MV-4-11 (cell line): ENCODE results near the gene IL6ST.
"Not testable (repeated sequence)": the region's sequence is repeated elsewhere in the genome, so short reads cannot be mapped to it uniquely, and the experiment has no call there.

ENCODE experiments used
- DNase-seq: peaks from one replicate; lab custom pipeline; 2025; lab: John Stamatoyannopoulos, UW

IL6ST gene

DNA sequence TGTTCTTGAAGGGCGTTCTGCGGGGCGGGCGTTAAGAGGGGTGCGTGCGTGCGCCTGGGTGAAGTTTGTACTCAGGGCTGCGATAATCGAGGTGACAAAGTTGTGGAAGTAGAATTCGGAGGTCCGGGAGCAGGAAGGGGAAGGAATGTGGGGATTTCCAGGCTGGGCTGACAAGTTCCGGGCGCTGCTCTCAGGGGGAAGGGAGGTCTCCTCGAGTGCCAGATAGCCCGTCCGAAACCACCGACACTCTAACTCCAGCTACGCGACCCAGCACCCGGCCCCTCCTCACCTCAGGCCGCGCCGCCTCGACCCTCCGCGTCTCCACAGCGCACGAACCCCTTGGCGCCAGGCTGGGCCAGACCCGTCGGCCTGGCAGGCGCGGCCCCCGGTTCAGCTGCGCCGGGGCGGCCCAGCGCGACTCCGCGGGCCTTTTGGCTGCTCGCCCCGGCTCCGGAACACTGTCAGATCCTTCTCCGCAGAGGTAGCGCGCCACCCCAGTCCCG, at the start of gene IL6ST:
Gene IL6ST, minus strand, starts transcription at position 469 of the 503 bp plus-strand sequence. CDS start 18,685 bp downstream, outside the sequence.
- DNase-seq: no peak

DNA sequence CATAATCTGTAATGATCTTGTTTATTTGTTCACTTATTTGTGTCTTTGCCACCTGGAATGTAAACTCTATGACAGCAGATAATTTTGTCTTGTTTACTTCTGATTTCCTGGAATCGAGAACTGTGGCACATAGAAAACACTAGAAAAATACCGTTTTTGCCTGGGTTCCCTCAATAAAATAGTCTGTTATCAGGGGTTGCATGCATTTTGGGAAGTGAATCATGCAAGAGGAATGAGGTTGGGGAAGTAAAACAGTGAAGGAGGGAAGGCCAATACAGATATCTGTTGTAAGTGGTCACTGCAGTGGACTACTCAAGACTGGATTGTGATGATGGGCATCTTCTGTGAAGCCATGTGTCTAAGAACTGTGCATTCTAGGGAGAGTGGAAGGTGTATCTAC, 45.2 kb upstream of the IL6ST start:
- peak; percentile 41 for DNase-seq

DNA sequence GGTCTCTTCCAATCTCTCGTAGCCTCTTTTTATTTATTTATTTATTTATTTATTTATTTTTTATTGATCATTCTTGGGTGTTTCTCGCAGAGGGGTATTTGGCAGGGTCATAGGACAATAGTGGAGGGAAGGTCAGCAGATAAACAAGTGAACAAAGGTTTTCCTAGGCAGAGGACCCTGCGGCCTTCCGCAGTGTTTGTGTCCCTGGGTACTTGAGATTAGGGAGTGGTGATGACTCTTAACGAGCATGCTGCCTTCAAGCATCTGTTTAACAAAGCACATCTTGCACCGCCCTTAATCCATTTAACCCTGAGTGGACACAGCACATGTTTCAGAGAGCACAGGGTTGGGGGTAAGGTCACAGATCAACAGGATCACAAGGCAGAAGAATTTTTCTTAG, 43.4 kb upstream of the IL6ST start:
- not testable (repeated sequence) for DNase-seq

DNA sequence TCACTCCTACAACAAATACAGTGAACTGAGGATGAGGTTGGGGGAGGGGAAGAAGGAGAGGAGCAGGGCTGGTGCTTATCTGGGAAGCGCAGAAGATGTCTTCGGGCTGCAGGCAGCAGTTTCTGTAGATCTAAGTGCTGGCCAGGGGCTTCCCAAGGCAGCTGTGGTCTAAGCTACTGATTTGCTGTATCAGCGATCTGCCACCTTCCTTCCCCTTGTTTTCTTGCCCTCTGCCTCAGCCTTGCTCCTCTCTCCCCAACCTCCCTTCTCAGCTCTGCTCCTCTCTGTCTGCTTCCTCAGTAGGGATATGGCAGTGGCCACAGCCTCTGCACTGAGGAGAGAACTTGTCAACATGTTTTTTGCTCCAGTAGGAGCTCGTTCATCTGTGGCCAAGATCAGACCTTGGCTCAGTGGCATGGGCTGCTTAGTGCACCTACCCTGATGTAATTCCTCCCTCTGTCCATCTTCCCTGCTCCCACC, 42.8 kb upstream of the IL6ST start:
- DNase-seq: no peak

DNA sequence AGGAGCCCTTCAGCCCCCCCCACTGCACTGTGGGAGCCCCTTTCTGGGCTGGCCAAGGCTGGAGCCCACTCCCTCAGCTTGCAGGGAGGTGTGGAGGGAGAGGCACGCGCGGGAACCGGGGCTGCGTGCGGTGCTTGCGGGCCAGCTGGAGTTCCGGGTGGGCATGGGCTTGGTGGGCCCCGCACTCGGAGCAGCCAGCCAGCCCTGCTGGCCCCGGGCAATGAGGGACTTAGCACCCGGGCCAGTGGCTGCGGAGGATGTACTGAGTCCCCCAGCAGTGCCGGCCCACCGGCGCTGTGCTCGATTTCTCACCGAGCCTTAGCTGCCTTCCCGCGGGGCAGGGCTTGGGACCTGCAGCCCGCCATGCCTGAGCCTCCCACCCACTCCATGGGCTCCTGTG, 40.6 kb upstream of the IL6ST start:
- not testable (repeated sequence) for DNase-seq

DNA sequence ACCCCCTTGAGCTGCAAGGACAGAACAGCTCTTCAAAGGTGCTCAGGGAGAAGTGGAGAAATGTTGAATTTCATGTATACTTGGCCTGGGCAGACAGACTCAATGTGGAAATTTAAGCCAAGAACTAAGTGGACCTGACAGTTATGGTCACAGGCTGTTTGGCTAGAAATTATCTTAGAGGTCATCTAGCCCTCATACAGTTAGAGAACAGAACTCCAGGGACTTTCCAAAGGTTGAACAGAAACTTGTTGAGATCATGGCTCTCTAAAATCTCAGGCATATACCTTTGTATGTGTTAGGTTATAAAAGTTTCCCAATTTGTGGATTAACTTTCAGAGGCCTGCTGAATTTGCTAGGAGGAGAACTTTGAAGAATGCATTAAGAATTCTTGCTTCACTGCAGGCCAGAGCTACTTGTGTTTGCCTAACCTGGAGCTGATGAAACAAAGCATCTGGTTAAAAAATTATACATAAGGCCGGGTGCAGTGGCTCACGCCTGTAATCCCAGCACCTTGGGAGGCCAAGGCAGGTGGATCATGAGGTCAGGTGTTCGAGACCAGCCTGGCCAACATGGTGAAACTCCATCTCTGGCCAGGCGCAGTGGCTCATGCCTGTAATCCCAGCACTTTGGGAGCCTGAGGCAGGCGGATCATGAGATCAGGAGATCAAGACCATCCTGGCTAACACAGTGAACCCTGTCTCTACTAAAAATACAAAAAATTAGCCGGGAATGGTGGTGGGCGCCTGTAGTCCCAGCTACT, 35.3 kb upstream of the IL6ST start:
- not testable (repeated sequence) for DNase-seq

DNA sequence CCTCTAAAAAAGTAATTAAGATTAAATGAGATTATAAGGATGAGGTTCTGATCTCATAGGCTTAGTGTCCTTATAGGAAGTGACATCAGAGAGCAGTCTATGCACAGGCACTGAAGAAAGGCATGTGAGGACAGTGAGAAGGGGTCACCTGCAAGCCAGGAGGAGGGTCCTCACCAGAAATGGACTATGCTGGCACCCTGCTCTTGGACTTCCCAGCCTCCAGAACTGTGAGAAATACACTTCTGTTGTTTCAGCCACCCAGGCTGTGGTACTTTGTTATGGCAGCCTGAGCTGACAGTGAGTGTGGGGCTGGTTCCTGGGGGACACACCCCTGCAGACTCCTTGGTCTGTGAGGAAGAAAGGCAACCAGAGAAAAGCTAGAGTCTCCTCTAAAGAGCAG, 34.7 kb upstream of the IL6ST start:
- DNase-seq: no peak

DNA sequence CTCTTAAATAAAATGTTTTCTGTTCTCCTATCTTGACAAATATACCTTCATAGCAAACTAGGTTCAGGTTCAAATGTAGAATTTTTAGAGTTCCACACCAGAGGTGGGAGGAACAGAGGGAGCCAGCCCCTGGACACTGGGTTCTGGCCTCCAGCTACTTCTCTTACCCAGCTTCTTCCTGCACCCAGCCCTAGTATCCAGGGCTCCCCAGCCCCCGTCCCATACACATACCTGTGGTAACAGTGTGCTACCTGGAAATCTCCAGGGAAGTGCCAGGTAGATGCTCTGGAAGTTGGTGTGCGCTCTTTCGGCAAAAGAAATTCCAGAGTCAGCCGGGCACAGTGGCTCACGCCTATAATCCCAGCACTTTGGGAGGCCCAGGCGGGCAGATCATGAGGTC, 33.9 kb upstream of the IL6ST start:
- no peak for DNase-seq

DNA sequence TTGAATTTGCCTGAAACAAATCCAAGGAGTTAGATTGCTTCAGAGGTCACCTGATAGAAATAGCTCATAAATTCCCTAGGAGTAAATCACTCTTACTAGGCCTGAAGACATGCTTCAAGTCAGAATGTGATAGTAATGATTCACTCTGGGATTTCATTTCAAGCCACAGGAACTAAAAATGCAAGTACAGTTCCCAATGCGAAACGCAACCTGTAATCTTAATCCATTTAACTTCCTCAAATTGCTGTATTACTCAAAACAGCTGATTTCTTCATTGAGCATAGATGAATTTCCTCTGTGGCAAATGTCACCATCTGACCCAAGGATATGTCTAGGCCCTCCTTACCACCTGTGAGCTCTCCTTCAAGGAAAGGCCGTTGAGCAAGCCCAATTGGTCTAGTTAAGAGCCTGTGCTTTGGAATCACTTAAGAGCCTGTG, 32.1 kb upstream of the IL6ST start:
- peak; percentile 92 for DNase-seq

DNA sequence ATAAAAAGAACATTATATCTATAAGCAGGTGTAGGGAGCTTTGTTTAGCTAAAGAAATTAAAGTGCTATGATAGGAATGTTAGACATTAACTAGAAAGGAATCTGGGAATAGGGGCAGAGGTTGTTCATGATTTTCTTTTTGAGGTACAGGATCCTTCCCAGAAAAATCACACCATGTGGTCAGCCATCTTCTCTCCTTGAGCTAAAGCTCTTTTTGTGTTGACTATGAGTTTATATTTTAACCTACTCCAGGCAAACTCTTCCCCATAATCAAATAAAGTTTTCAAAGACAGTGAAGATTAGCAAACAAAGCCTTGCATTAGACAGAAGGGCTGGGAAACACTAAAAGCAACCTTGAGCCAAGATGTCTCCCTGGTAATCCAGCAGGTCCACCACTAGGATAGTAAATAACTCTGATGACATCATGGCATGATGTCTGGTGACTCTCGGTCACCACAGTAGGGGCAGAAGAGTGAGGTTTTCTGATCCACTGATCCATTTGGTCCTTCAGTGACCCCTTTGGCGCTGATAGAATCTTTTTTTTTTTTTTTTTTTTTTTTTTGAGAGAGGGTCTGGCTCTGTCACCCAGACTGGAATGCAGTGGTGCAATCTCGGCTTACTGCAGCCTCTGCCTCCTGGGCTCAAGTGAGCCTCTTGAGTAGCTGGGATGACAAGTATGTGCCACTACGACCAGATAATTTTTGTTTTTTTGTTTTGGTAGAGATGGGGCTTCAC, 30.6 kb upstream of the IL6ST start:
- DNase-seq: no peak

DNA sequence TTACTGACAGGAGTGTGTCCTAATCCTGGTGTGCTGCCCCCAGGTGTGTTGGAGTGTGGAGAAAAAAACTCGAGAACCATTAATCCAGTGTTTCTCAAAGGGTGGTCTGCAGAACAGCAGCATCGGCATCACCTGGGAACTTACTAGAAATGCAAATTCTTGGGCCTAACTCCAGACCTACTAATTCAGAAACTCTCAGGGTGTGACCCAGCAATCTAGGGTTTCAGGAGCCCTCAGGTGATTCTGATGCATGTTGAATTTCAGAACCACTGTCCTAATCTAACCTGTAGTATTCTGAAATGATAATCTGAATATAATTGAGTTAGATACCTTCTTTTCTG, 30.0 kb upstream of the IL6ST start:
- no peak for DNase-seq

DNA sequence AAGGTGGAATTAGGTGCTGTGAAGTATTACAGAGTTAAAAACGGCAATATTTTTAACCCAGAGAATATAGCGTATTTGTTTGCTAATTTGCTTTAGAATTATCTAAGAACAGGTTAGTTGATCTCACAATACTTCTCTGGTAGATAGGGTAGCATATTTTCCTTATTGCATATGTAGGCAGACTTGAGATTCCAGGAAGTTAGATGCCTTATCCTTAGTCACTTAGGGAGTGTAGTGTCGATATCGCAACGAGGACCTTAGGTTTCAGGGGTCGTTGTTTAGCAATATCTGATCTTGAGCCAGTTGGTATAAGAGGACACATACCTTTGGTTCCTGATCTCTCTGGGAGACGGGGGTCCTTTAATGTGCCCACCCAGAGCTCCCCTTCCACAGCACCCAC, 28.5 kb upstream of the IL6ST start:
- no peak for DNase-seq

DNA sequence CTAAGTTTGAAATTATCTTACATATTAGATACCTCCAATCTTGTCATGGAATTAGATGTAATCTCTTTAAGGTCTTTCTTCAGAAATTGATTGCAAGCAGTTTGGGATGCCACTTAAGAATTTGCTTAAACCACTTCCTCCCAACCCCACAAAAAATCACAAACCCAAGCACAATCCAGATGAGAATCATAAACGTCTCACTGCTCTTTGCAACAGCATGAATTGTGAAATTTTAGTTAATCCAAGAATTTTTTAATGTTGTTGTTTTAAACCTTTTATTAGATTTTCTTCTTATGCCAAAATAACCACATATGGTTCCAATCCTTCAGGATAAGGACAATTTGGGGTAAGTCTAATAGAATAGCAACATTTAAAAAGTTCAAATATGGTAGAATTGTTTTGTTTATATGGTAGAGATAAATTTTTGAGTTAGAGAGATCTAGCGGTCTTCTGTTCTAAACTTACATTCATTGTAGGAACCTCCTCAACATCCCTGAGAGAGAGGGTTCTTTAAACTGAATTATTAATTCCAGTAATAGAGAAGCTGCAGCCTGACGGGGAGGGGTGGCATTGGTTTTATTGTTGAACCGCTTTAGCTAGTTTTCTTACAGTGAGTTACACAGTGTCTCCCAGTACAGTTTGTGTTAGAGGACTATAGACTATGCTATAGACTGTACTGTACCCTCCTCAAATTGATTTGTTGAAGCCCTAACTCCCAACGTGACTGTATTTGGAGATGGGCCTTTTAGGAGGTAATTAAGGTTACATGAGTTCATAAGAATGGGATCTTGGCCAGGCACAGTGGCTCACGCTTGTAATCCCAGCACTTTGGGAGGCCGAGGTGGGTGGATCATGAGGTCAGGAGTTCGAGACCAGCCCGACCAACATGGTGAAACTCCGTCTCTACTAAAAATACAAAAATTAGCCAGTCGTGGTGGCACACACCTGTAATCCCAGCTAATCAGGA, 24.8 kb upstream of the IL6ST start:
- DNase-seq: peak; percentile 22

DNA sequence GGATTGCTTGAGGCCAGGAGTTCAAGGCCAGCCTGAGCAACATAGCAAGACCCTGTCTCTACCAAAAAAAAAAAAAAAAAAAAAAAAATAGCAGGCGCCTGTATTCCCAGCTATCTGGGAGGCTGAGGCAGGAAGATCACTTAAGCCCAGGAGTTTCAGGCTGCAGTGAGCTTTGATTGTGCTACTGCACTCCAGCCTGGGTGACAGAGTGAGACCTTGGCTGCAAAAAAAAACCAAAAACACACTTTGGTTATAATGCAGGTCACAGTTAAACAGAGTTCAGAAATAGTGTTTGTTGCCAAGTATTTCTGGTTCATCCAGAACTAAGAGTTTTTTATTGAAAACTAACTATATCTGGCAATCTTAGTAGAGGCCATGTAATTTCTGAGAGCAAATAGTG, 24.1 kb upstream of the IL6ST start:
- DNase-seq: no peak

DNA sequence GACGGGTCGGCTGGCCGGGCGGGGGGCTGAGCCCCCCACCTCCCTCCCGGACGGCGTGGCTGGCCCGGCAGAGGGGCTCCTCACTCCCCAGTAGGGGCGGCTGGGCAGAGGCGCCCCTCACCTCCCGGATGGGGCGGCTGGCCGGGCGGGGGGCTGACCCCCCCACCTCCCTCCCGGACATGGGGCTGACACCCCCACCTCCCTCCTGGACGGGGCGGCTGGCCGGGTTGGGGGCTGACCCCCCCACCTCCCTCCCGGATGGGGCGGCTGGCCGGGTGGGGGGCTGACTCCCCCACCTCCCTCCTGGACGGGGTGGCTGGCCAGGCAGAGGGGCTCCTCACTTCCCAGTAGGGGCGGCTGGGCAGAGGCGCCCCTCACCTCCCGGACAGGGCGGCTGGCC, 19.9 kb upstream of the IL6ST start:
- not testable (repeated sequence) for DNase-seq

DNA sequence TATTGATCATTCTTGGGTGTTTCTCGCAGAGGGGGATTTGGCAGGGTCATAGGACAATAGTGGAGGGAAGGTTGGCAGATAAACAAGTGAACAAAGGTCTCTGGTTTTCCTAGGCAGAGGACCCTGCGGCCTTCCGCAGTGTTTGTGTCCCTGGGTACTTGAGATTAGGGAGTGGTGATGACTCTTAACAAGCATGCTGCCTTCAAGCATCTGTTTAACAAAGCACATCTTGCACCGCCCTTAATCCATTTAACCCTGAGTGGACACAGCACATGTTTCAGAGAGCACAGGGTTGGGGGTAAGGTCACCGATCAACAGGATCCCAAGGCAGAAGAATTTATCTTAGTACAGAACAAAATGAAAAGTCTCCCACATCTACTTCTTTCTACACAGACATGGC, 19.2 kb upstream of the IL6ST start:
- DNase-seq: not testable (repeated sequence)

DNA sequence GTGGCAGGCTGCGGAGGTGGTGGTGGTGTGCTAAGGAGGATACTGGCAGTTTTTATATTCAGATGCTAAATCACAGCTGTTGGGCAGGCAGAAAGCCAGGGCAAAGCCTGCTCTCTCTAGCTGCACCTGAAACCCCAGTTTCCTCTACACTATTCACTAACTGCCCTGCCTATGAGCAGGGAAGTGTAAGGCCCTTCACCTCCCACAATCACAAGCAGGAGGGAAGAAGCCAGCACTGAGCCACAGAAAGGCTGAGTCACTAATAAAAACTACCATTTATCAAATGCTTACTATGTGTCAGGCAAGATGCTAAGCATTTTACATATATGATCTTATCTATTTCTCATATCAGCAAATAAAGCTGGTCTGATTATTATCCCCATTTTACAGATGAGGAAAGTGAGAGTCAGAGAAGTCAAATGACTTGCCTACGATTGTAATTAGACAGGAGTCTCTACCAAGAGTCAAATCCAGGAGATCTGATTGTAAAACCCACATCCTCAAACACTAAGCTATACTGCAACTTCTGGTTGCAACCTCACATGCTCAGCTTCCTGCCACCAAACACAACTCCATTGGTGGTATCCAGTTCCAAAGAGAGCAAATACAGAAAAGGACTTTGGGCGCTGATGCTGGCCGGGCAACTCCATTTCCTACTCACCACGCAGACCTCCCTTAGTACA, 17.7 kb upstream of the IL6ST start:
- peak; percentile 35 for DNase-seq

DNA sequence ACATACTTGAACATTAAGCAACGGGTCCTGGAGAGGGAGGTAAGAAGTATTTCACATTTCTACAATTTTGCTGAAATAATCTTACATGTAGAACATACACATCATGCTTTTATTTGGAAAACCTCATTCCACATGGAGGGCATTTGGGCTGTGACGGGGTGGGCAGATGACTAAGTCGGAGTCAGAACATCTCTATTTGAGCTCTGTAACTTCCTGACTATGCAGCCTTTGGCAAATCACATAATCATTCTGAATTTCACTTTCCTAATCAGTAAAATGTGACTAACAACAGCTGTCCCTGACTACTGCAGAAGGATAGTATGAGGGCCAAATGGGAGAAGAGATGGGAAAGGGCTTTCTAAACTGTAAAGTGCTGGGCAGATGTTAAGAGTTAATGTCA, 17.1 kb upstream of the IL6ST start:
- no peak for DNase-seq

DNA sequence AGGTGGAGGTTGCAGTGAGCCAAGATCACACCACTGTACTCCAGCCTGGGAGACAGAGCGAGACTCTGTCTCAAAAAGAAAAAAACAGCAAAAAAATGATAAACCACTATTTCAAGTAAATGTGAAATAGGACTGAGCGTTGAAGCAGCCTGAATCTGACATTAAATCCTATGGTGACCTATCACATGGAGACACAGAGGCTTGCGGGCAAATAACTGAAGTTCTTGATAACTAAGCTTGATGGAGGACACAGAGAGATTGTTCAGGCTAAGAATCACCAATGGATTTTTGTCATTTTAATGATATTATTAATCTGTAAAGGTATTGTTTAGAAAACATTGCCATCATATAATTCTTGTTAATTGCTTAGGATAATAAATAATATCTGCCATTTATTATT, 15.7 kb upstream of the IL6ST start:
- no peak for DNase-seq

DNA sequence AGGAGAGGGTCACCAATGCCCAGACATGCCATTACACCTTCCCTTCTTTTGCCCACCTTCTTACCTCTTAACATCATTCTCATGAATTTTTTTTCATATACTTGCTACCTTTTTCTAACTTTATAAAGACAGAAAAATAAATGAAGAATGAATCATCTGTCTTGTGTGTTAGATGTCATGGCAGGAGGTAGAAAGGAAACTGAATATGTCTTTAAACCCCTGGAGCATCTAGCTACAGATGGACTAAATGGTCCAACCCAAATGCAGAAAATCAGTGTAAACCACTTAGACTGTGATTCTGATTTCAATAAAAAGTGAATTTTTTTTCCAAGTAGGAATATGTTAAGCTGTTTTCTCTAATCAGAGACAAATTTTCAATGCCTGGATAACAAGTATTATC, 11.8 kb upstream of the IL6ST start:
- DNase-seq: no peak

DNA sequence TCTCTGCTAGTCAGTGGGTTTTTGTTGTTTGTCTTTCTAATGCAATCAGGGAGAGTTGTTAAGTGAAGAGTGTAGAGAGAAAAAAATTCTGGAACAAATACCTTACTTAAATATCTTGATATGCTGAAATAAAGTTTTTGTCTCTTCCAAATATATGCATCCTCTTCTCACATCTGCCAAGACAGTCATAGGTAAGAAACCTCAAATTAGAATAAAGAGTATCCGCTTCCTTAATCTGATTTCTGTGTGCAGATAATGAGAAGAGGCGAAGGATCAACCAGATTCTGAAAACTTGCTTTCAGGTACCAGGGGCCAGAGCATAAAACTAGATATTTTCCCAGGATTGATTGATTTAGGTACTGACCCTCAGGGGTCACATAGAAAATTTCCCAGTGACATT, 11.3 kb upstream of the IL6ST start:
- DNase-seq: no peak

DNA sequence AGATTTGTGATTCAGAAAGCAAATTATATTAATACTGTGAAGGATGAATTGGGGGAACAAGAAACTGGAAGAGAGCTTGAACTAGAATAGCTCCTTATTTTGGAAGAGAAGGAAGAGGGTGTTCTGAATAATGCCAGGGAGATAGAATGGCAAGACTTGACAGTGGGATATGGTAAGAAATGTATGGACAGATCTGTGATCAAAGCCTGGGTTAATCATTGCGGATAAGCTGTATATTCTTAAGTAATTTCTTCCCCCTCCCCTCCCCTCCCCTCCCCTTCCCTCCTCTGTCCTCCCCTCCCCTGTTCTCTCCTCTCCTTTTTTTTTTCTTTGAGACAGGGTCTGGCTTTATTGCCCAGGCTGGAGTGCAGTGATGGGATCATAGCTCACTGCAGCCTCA, 10.1 kb upstream of the IL6ST start:
- DNase-seq: no peak
